Astrocyte (in vitro differentiated cells and primary cell): ENCODE measurements around the gene PERM1.
"Not testable (repeated sequence)": the region's sequence is repeated elsewhere in the genome, so short reads cannot be mapped to it uniquely, and the experiment has no call there.

Experiments
- EZH2 ChIP-seq: IDR thresholded peaks from 2 replicates; pipeline ENCODE4 v1.6.1; 2012; ENCODE audit warnings: mild to moderate bottlenecking, low read length, inconsistent platforms; ENCODE audit not compliant: insufficient read depth
- TF ChIP-seq, protein P1 (sequence below): IDR thresholded peaks from 2 replicates; pipeline ENCODE4 v1.5.1; 2011; ENCODE audit warnings: low read depth, mild to moderate bottlenecking, inconsistent platforms, low read length, moderate library complexity; ENCODE audit not compliant: insufficient read depth

DNA sequence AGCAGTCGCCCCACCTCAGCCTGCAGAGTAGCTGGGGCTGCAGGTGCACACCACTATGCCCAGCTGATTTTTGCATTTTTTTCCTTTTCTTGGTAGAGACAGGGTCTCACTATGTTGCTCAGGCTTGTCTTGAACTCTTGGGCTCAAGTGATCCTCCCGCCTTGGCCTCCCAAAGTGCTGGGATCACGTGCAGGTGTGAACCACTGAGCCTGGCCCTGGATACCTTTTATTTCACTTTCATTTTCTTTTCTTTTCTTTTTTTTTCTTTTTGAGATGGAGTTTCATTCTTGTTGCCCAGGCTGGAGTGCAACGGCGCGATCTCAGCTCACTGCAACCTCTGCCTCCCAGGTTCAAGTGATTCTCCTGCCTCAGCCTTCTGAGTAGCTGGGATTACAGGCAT is 9.4 kb upstream of the PERM1 start:
- TF ChIP-seq, protein P1, sequence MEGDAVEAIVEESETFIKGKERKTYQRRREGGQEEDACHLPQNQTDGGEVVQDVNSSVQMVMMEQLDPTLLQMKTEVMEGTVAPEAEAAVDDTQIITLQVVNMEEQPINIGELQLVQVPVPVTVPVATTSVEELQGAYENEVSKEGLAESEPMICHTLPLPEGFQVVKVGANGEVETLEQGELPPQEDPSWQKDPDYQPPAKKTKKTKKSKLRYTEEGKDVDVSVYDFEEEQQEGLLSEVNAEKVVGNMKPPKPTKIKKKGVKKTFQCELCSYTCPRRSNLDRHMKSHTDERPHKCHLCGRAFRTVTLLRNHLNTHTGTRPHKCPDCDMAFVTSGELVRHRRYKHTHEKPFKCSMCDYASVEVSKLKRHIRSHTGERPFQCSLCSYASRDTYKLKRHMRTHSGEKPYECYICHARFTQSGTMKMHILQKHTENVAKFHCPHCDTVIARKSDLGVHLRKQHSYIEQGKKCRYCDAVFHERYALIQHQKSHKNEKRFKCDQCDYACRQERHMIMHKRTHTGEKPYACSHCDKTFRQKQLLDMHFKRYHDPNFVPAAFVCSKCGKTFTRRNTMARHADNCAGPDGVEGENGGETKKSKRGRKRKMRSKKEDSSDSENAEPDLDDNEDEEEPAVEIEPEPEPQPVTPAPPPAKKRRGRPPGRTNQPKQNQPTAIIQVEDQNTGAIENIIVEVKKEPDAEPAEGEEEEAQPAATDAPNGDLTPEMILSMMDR, result not testable (repeated sequence)
- TF ChIP-seq EZH2, result not testable (repeated sequence)
